Subcutaneous adipose tissue (tissue), 4 donors: ENCODE results near the gene HS3ST3B1. TPM values are rescaled to one million over a fixed set of nuclear protein-coding genes. Genes with fewer than 3 reads are reported as not detected.

ENCODE experiments used
- total RNA-seq, 4 donors: library from RNA; depleted of rRNA; stranded (reverse); fragments of >200 nt; gene quantifications; one replicate each; pipeline ENCODE4 v1.1.0, GENCODE V29; 2016
- TF ChIP-seq, protein P1 (sequence below): fragments of 450-650 bp; IDR thresholded peaks from one replicate; pipeline ENCODE4 v1.5.1; 2016; ENCODE audit warnings: low read depth, mild to moderate bottlenecking, control low read depth, antibody characterized with exemption, moderate library complexity

Gene HS3ST3B1
- total RNA-seq, 4 donors from 2014 or later: 0.66 to 2.4 (median 1.1) TPM

DNA sequence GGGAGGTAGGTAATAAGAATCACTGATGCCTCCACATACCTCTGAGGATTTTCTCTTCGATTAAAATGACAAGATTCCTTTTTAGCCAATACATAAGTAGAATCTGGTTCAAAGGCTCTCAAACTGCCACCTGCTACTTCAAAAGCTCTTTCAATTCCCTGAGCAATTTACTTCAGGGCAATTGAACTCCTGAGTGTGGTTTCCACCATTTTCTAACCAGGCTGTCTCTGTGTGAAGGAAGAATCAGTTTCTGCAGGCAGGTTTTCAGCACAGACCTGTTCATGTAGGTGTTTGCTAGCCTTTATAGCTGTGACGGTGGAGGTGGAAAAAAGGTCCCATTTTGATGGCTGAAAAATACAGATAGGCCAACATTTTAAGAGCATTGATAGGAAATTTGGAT lies 18.2 kb upstream of the HS3ST3B1 start:
- TF ChIP-seq, protein P1, sequence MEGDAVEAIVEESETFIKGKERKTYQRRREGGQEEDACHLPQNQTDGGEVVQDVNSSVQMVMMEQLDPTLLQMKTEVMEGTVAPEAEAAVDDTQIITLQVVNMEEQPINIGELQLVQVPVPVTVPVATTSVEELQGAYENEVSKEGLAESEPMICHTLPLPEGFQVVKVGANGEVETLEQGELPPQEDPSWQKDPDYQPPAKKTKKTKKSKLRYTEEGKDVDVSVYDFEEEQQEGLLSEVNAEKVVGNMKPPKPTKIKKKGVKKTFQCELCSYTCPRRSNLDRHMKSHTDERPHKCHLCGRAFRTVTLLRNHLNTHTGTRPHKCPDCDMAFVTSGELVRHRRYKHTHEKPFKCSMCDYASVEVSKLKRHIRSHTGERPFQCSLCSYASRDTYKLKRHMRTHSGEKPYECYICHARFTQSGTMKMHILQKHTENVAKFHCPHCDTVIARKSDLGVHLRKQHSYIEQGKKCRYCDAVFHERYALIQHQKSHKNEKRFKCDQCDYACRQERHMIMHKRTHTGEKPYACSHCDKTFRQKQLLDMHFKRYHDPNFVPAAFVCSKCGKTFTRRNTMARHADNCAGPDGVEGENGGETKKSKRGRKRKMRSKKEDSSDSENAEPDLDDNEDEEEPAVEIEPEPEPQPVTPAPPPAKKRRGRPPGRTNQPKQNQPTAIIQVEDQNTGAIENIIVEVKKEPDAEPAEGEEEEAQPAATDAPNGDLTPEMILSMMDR: no peak

DNA sequence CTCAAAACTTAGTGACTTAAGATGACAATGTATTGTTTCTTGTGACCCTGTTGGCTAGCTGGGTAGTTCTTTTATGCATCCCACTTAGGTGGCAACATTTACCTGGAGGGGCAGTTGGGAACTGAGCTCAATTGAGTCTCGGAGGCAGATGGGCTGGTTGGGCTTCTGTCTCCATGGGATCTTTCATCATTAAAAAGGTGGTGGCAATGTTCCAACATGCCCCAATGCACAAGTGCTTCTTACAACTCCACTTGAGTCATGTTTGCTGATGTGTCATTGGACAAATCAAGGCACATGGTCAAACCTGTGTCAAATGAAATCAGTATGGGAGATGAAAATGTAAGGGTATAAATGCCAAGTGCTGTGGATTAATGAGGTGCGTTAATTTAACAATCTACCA lies 11.7 kb upstream of the HS3ST3B1 start:
- TF ChIP-seq, protein P1: no peak

DNA sequence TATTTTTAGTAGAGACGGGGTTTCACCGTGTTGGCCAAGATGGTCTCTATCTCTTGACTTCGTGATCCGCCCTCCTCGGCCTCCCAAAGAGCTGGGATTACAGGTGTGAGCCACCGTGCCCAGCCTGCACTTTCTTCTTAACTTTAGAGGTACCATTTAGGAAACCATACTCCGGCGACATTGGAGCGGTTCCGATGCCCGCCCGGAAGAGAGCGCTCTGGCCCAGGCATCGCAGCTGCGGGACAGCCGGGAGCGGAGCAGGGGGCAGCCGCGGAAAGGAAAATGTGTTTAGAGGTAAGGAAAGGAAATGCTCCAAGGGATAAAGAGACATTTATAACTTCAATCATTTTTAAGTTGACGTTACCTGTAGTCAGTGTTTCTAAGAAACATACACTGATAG lies 6.0 kb upstream of the HS3ST3B1 start:
- TF ChIP-seq, protein P1: no peak

DNA sequence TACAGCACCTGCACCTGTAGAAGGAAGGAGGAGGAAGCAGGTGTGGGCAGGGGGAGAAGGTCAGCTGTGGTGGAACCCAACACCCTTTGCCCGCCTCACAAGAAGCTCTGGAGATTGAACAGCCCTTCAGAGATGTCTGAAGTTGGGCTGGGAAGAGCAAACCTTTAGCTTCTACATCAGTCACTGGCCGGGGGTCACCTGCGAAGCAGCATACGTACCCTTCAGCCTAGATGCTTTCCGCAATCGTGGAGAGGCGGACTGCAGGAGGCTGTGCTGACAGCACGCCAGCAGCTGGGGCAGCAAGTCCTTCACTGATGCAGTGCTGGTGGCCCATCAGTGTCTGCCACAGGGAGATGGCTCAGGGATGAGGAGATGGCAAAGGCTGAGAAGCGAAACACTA lies 5.2 kb upstream of the HS3ST3B1 start:
- TF ChIP-seq, protein P1: no peak

DNA sequence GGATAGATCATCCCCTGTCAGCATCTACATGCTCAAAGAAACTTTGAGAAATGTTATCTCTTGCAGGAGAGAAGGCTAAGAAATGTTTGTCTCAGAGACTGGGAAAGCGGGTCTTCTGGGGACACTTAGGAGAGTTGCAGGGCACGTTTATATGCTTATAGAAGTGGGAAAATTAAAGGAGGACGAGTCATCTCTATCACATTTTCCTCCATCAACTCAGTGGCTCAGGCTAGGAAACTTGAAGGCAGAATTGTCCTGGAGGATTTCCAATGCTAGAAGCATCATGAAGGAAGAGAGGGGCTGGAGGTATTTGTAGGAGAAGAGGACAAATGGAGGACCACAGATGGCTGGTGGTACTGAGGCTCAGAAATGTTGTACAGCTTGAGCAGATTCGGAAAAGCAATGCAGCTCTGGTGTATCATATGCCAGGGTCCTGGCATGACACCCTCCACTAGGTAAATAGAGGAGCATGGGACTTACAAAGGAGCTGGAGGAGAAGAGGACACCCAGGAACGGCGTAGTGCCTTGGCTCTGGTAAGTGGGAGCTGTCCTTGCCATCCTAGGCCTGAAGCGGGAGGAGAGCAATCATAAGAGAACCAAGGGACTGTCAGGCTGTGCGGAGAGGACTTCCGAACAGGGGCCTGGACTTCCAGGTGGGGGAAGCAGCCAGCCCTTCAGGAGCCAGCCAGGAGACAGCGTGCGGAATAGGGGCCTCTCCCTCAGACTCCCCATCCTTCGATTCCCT lies 4.5 kb upstream of the HS3ST3B1 start:
- TF ChIP-seq, protein P1: no peak

DNA sequence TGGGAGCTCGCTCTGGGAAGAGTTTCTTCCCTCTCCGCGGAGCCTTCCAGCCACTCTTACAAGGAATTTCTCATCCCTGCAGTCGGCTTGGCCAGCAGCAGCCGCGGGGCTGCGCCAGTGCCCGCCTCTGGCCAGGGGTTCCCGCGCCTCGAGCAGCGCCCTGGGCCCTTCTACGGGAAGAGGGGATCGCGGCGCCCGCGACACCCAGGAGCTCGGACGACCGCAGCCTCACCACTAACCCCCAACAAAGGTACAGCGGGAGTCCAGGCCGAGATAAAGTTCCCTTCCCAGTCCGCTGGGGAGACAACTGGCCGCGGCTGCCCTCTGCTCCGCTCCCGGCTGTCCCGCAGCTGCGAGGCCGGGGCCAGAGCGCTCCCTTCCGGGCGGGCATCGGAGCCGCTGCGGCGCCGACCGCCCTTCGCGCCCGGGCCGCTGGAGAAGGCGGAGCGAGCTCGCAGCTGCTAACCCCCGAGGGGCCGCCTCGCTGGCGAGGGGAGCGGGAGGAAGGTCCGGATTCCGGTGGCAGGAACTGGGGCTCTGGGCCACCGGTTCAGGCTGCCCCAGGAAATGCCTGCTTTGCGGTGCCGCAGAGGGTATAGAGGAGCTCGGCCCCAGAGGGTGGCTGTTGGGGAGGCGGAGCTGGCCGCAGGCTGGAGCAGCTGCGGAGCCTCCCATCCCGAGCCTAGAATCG lies 3.6 kb upstream of the HS3ST3B1 start:
- TF ChIP-seq, protein P1: no peak

DNA sequence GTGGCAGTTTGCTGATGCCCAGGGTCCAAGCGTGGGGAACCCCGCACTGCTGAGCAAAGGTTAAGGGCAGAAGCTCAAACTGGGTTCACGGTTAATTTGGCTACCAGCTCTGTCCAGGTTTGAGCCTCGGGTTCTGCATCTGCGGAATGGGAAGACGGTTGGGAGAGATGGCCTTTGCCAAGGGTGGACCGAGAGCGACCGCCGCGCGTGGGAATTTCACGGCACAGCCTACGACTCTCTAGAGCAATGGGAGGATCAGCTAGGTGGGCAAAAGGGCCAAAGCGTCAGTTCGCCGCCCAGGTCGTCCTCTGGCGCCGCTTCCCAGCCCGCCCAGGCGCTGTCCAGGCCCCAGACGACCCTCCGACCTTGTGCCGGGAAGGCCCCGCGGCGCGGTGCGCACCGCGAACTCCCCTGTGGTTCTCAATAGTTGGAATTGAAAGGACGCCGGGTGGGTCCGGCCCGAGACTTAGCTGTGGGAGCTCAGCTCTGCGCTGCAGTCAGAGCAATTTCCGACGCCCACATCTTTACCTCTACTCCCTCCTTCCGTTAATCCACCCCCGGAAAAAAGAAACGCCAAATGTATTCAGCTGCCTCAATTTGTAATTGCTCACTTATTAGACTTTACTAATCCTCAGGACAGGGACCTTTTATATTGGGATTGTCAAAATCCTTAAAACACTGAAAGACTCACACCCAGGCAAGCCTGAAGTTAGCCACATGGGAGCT lies 2.5 kb upstream of the HS3ST3B1 start:
- TF ChIP-seq, protein P1: no peak
